GM12875 (cell line): ENCODE measurements around the gene MATN4.

Experiments used
- H3K4me3 ChIP-seq: one replicate; pipeline ENCODE4 v1.5.1; 2011; ENCODE audit warnings: low read depth, low read length, control low read depth
- TF ChIP-seq, protein P1 (sequence below): IDR thresholded peaks from 2 replicates; pipeline ENCODE4 v1.5.1; 2011; ENCODE audit warnings: low read depth, mild to moderate bottlenecking, control low read depth, inconsistent platforms, low read length, moderate library complexity, borderline replicate concordance; ENCODE audit not compliant: insufficient read depth

MATN4 gene

DNA sequence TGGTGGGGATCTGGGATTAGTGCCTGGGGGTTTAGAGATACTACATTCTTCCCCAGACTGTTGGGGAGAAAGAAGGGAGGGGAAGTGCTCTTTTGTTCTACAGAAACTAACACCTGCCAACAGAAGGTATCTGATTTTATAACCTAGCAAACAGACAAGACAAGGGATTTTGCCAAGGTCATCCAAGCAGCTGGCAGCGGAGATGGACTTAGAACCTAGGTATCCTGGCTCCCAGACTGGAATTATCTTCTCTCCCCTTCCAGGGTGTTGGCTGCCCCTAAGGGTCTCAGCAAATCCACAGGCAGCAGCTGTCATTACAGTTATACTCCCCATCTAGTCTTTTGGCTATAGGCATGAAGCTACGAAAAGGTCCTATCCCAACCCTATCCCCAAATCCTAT lies 31.7 kb upstream of the MATN4 start:
- no peak overlapping the region for H3K4me3 ChIP-seq
- TF ChIP-seq, protein P1, sequence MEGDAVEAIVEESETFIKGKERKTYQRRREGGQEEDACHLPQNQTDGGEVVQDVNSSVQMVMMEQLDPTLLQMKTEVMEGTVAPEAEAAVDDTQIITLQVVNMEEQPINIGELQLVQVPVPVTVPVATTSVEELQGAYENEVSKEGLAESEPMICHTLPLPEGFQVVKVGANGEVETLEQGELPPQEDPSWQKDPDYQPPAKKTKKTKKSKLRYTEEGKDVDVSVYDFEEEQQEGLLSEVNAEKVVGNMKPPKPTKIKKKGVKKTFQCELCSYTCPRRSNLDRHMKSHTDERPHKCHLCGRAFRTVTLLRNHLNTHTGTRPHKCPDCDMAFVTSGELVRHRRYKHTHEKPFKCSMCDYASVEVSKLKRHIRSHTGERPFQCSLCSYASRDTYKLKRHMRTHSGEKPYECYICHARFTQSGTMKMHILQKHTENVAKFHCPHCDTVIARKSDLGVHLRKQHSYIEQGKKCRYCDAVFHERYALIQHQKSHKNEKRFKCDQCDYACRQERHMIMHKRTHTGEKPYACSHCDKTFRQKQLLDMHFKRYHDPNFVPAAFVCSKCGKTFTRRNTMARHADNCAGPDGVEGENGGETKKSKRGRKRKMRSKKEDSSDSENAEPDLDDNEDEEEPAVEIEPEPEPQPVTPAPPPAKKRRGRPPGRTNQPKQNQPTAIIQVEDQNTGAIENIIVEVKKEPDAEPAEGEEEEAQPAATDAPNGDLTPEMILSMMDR = no peak

DNA sequence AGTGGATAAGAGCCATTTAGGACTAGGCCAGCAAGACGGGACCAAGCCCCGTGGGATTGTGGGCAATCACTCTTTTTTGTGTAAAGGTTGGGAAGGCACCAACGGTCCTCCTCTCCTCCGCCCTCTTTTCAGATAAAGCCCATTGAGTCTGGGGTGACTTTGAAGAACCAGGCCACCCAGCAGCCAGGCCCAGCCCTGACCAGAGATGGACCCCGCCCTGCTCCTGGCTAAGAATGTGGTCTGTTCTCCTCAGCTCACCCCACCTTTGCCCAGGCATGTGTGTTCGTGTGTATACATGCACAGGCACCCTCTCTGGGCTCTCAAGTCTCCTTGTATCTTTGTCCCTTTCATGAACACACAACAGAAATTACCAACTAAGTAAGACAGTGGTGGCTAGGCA lies 31.0 kb upstream of the MATN4 start:
- TF ChIP-seq, protein P1 = no peak
- no peak overlapping the region for H3K4me3 ChIP-seq

DNA sequence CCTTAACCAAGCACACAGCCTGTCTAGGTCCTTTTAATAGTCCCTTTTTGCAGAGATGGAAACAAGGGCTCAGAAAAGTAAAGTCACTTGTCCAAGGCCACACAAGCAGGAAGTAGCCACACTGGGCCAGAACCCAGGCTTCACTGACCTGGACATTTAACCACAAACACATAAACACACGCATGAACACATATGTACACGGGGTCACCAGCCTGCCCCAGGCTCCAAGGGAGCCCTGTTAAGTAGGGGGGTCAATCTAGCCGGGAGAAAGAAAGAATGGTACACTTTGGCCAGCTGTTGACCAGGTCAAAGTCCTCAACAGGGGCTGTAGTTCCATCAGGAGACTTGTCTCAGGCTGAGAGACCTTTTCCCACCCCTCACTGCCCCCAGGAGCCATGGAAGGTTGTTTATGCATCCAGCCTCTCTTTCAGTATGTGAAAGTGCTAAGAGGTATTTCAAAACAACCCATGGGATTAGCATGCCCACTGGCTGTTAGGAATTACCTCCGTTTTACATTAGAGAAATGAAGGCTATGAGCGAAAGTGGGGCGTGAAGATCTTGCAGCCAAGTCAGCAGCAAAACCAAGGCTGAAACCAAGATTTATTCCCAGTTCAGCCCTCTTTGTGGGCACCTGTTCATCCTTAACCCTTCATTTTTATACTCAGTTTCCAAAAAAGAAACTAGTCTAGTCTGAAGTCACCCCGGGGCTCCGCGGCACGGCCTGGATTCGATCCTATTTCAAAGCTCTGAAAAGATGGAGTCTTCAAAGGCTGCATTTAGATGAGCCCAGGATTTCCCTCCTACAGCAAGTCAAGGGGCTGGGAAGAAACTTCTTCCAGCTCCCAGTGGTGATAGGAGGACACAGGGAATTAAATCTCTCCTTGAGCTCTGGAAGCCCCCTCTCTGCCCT lies 30.3 kb upstream of the MATN4 start:
- TF ChIP-seq, protein P1 = no peak
- H3K4me3 ChIP-seq = no peak overlapping the region

DNA sequence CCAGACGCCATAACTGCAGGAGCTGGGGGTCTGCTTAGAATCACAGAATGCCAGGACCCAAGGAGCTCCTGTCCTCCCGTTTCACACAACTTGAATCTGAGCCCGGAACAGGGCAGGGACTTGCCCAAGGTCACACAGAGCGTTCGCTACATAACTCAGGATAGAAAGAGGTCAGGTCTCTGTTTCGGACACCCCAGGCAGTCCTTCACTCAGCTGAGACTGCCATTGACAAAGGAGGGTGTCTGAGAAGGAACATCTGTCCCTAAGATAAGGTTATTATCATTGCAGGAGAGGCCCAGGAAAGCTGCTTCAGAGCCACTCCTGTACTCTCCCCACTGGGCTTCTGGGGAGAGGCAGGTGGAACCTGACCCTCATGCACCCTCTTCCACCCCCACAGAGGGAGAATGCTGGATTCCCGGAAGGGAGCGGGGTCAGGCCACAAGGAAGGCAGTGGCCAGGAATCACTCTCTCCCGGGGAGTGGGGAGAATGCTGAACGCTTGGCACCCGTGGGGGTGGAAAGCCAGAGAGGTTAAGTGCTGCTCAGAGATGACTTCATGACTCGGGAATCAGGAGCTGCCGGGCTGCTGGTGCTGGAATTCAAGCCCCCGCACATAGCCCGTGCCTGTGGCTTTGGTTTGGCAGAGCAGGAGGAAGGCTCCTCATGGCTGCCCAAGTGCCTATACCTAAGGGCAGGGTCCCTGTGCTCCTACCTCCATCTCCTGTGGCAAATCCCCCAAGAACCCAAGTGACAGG lies 29.4 kb upstream of the MATN4 start:
- H3K4me3 ChIP-seq = no peak overlapping the region

DNA sequence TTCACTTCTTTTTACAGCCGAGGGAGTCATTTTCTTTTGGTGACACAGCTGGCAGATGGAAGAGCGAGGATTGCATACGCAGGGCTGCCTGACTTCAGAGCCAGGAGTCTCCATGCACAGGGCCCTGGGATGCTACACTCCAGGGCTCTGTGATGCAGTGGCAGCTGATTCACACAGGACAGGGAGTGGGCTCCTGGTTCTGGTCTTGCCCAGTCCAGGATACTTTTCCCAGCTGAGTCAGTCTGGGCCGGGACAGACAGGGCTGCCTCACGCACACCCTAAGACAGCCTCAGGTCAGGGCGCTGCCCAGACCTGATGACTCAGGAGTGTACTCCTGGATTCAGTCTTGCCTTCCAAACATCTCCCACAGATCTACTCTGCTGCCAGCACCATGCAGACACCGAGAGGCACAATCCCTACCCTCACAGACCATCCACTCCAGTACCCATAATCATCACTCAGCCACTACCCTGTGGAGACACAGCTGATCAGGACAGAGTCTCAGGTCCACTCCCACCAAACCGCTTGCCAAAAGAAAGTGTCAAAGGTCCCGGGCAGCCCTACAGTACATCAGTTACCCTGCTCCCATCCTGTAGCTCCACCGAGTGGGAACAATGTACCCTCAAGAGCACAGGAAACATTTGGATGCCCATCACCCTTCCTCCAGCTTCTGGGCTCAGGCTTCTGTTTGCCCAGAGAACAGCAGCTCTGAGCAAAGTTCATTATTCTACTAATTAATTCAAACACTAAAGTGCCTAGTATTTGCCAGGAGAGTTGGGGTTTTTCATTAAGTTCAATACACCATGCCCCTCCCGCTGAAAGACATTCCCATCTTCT lies 28.6 kb upstream of the MATN4 start:
- TF ChIP-seq, protein P1 = no peak

More for the DNA sequence above, 29.4 kb upstream of the MATN4 start:
- TF ChIP-seq, protein P1 = no peak

DNA sequence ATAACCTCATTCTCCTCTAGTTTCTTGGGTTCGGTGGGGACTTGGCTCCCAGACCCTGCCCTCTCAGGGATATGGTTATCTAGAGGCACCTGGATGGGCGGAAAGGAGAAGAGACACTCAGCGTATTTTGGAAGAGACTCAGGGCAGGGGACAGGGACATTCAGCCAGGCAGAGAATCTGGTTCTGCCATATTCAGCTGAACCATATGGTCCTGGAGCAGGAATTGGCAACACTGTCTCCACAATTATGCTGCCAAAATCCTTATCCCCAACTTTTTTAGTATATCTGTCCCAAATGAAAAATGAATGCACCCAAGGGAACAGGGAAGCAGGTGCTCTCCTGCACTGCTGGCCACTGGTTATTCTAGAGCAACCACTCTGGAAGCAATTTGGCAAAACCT lies 22.4 kb upstream of the MATN4 start:
- TF ChIP-seq, protein P1 = no peak
- H3K4me3 ChIP-seq = no peak overlapping the region

More for the DNA sequence above, 28.6 kb upstream of the MATN4 start:
- no peak overlapping the region for H3K4me3 ChIP-seq
